Midbrain (tissue), 1 donor: ENCODE data around the gene GATB.

Source experiments
- DNase-seq: peaks from one replicate; lab custom pipeline; 2025; lab: John Stamatoyannopoulos, UW

Gene GATB

GRCh38 chr4:151729731-151730559, 30.9 kb downstream of the GATB start:
- DNase-seq: no peak

GRCh38 chr4:151728679-151729078, 32.1 kb downstream of the GATB start:
- no peak for DNase-seq

GRCh38 chr4:151728006-151728405, 32.8 kb downstream of the GATB start:
- DNase-seq: no peak

GRCh38 chr4:151727365-151727764, 33.4 kb downstream of the GATB start:
- DNase-seq: no peak

GRCh38 chr4:151725087-151725486, 35.7 kb downstream of the GATB start:
- no peak for DNase-seq

- DNase-seq: no peak
These were observed 38.9 kb downstream of the GATB start for GRCh38 chr4:151721916-151722315.

- DNase-seq: no peak
These were observed 39.3 kb downstream of the GATB start for GRCh38 chr4:151721466-151721865.

GRCh38 chr4:151719956-151720334, 40.9 kb downstream of the GATB start:
- DNase-seq: no peak

- no peak for DNase-seq
These were observed 41.5 kb downstream of the GATB start for GRCh38 chr4:151718984-151719955.

GRCh38 chr4:151717909-151718628, 42.7 kb downstream of the GATB start:
- DNase-seq: no peak

- DNase-seq: peak; percentile 87
These were observed 43.5 kb downstream of the GATB start for GRCh38 chr4:151717314-151717713.

- DNase-seq: no peak
These were observed 44.5 kb downstream of the GATB start for GRCh38 chr4:151716324-151716723.

GRCh38 chr4:151715881-151716280, 44.9 kb downstream of the GATB start:
- no peak for DNase-seq

GRCh38 chr4:151712777-151713176, 48.0 kb downstream of the GATB start:
- no peak for DNase-seq

- DNase-seq: peak; percentile 28
These were observed 49.2 kb downstream of the GATB start for GRCh38 chr4:151711646-151712045.

- DNase-seq: no peak
These were observed 51.2 kb downstream of the GATB start for GRCh38 chr4:151709587-151709986.

- DNase-seq: no peak
These were observed 51.7 kb downstream of the GATB start for GRCh38 chr4:151709071-151709470.

GRCh38 chr4:151708100-151708499, 52.7 kb downstream of the GATB start:
- no peak for DNase-seq

- no peak for DNase-seq
These were observed 57.4 kb downstream of the GATB start for GRCh38 chr4:151703401-151703800.

GRCh38 chr4:151702256-151702655, 58.6 kb downstream of the GATB start:
- no peak for DNase-seq

- no peak for DNase-seq
These were observed 60.1 kb downstream of the GATB start for GRCh38 chr4:151700566-151701316.
